HEK293T (cell line): ENCODE results near the gene RAPGEF1.

Experiments used
- ARNT ChIP-seq: fragments of 450-650 bp; IDR thresholded peaks from 2 replicates; pipeline ENCODE4 v1.6.1; 2017; ENCODE audit warnings: mild to moderate bottlenecking
- BHLHE40 ChIP-seq: fragments of 450-650 bp; IDR thresholded peaks from 2 replicates; pipeline ENCODE4 v1.6.1; 2016; ENCODE audit warnings: mild to moderate bottlenecking, moderate library complexity, borderline replicate concordance
- ELF4 ChIP-seq: fragments of 450-650 bp; IDR thresholded peaks from 2 replicates; pipeline ENCODE4 v1.6.1; 2017; ENCODE audit warnings: antibody characterized with exemption
- FOXK2 ChIP-seq: fragments of 450-650 bp; IDR thresholded peaks from 2 replicates; pipeline ENCODE4 v1.6.1; 2016; ENCODE audit warnings: mild to moderate bottlenecking
- FOXM1 ChIP-seq: fragments of 450-650 bp; IDR thresholded peaks from 2 replicates; pipeline ENCODE4 v1.6.1; 2017; ENCODE audit warnings: mild to moderate bottlenecking, borderline replicate concordance
- HDGF ChIP-seq: fragments of 450-650 bp; IDR thresholded peaks from 2 replicates; pipeline ENCODE4 v1.6.1; 2017; ENCODE audit warnings: antibody characterized with exemption, borderline replicate concordance
- NFRKB ChIP-seq: fragments of 450-650 bp; IDR thresholded peaks from 2 replicates; pipeline ENCODE4 v1.6.1; 2016; ENCODE audit warnings: mild to moderate bottlenecking, moderate library complexity
- PKNOX1 ChIP-seq: fragments of 450-650 bp; IDR thresholded peaks from 2 replicates; pipeline ENCODE4 v1.6.1; 2016
- SP1 ChIP-seq: fragments of 450-650 bp; IDR thresholded peaks from 2 replicates; pipeline ENCODE4 v1.6.1; 2017
- TARDBP ChIP-seq: fragments of 450-650 bp; IDR thresholded peaks from 2 replicates; pipeline ENCODE4 v1.6.1; 2016
- ZNF384 ChIP-seq: fragments of 450-650 bp; IDR thresholded peaks from 2 replicates; pipeline ENCODE4 v1.6.1; 2016

- TF ChIP-seq FOXK2 (no peak), ELF4 (no peak), SP1 (no peak), FOXM1 (no peak), NFRKB (no peak), BHLHE40 (no peak), ARNT (no peak), PKNOX1 (no peak), TARDBP (no peak), ZNF384 (no peak), HDGF (no peak)
Measured at GRCh38 chr9:131732636-131733289, 7.1 kb downstream of the RAPGEF1 start.
